ENCODE data around the gene SLC1A7.

DNA sequence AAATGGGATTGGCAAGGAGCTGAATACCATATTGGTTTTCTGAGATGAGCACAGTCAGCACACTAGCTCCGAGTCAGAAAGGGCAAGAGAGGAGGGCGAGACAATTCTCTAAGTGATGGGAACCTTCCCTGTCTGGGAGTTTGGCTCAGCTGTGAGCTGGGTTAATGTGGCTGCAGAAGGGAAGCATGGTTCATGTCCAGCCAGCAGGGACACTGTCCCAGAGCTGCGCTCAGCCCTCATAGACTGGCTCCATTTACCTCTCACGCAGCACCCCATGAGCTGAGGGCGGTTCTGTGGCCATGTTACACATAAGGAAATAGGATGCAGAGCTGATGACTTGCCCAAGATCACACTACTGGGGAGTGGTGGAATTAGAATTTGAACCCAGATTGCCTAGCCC lies 38.5 kb upstream of the SLC1A7 start:
- TF ChIP-seq, protein P1, sequence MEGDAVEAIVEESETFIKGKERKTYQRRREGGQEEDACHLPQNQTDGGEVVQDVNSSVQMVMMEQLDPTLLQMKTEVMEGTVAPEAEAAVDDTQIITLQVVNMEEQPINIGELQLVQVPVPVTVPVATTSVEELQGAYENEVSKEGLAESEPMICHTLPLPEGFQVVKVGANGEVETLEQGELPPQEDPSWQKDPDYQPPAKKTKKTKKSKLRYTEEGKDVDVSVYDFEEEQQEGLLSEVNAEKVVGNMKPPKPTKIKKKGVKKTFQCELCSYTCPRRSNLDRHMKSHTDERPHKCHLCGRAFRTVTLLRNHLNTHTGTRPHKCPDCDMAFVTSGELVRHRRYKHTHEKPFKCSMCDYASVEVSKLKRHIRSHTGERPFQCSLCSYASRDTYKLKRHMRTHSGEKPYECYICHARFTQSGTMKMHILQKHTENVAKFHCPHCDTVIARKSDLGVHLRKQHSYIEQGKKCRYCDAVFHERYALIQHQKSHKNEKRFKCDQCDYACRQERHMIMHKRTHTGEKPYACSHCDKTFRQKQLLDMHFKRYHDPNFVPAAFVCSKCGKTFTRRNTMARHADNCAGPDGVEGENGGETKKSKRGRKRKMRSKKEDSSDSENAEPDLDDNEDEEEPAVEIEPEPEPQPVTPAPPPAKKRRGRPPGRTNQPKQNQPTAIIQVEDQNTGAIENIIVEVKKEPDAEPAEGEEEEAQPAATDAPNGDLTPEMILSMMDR (IDR thresholded peaks at IDR 0.05), result no peak
- TF ChIP-seq EZH2 (IDR thresholded peaks at IDR 0.05) (no peak), EZH2phosphoT487 (IDR thresholded peaks at IDR 0.05) (no peak)

Measured in neural progenitor cell (in vitro differentiated cells).